ENCODE measurements around the gene MET. TPM values are rescaled to one million over a fixed set of nuclear protein-coding genes. Genes with fewer than 3 reads are reported as not detected.
A peak's percentile ranks its signal among the peaks of the same experiment; 100 is the strongest.

The MET gene
- total and polyA plus RNA-seq, 9 donors, result 1.3 to 33.9 (median 5.8) TPM

- TF ChIP-seq CTCF (IDR thresholded peaks at IDR 0.05) (no peak), EP300 (IDR thresholded peaks at IDR 0.05) (no peak), POLR2A (IDR thresholded peaks at IDR 0.05) (no peak)
These were observed 2.2 kb upstream of the MET start for GRCh38 chr7:116669769-116670168.

GRCh38 chr7:116670409-116671015, 1.5 kb upstream of the MET start:
- H3K4me3 ChIP-seq, result no peak overlapping the region
- no peaks in the 10 kb centered on the region for H3K9me3 ChIP-seq
- H3K4me1 ChIP-seq (ENCODE audit: insufficient read depth), result peaks cover 1% of the 10 kb centered on the region
- no peaks in the 10 kb centered on the region for H3K36me3 ChIP-seq
- 86 to 87% (median 86%) methylated on average over 3 of the region's 3 CpGs for WGBS, 3 donors
- intact Hi-C loops (cut with DNase I), result no loop called here
- TF ChIP-seq POLR2A (IDR thresholded peaks at IDR 0.05) (no peak), CTCF (IDR thresholded peaks at IDR 0.05) (no peak), EP300 (IDR thresholded peaks at IDR 0.05) (no peak)
- H3K27me3 ChIP-seq, result no peaks in the 10 kb centered on the region
- H3K27ac ChIP-seq, result no peak overlapping the region
- no peak for DNase-seq

More at GRCh38 chr7:116669769-116670168, 2.2 kb upstream of the MET start:
- H3K27ac ChIP-seq, result no peak overlapping the region
- no peaks in the 10 kb centered on the region for H3K27me3 ChIP-seq
- 62 to 71% (median 67%) methylated on average over 1 of the region's 1 CpG for WGBS, 3 donors
- H3K36me3 ChIP-seq, result no peaks in the 10 kb centered on the region
- H3K4me1 ChIP-seq (ENCODE audit: insufficient read depth), result peaks cover 1% of the 10 kb centered on the region
- intact Hi-C loops (cut with DNase I), result no loop called here
- no peak for DNase-seq
- H3K4me3 ChIP-seq, result no peak overlapping the region
- H3K9me3 ChIP-seq, result no peaks in the 10 kb centered on the region

- Histone ChIP-seq H3K36me3 (no peaks in the 10 kb centered on the region), H3K4me1 (ENCODE audit: insufficient read depth) (peaks cover 1% of the 10 kb centered on the region), H3K27me3 (no peaks in the 10 kb centered on the region), H3K9me3 (no peaks in the 10 kb centered on the region), H3K27ac (no peak overlapping the region), H3K4me3 (no peak overlapping the region)
- WGBS, 3 donors, result 82 to 89% (median 83%) methylated on average over 7 of the region's 7 CpGs
- intact Hi-C loops (cut with DNase I), result no loop called here
- no peak for TF ChIP-seq EP300 (IDR thresholded peaks at IDR 0.05)
- TF ChIP-seq CTCF (IDR thresholded peaks at IDR 0.05), result no peak
- DNase-seq, result no peak
These were observed 885 bp upstream of the MET start for GRCh38 chr7:116671111-116671510.

- Histone ChIP-seq H3K9me3 (no peaks in the 10 kb centered on the region), H3K4me3 (peak overlapping the region; percentile 41), H3K4me1 (ENCODE audit: insufficient read depth) (peaks cover 1% of the 10 kb centered on the region), H3K27ac (no peak overlapping the region), H3K36me3 (no peaks in the 10 kb centered on the region), H3K27me3 (no peaks in the 10 kb centered on the region)
- intact Hi-C loops (cut with DNase I), result no loop called here
- DNase-seq, result peak in 1 of 5 donors; percentile 17
- 5 to 14% (median 7%) methylated on average over 23 of the region's 23 CpGs for WGBS, 3 donors
- no peak for TF ChIP-seq CTCF (IDR thresholded peaks at IDR 0.05)
- no peak for TF ChIP-seq EP300 (IDR thresholded peaks at IDR 0.05)
- TF ChIP-seq POLR2A (IDR thresholded peaks at IDR 0.05), result no peak
These were observed 830 bp downstream of the MET start for GRCh38 chr7:116672596-116673456.
